HG03103 (cell line): ENCODE results near the gene ENOPH1.

ENCODE experiments used
- ATAC-seq: cut with Tn5 transposase; IDR thresholded peaks from one replicate; pipeline ENCODE4 v1.9.1; 2021; ENCODE audit warnings: low read depth; ENCODE audit not compliant: unreplicated experiment

ENOPH1 gene

GRCh38 chr4:82425478-82425877, 4.9 kb upstream of the ENOPH1 start:
- no peak for ATAC-seq

DNA sequence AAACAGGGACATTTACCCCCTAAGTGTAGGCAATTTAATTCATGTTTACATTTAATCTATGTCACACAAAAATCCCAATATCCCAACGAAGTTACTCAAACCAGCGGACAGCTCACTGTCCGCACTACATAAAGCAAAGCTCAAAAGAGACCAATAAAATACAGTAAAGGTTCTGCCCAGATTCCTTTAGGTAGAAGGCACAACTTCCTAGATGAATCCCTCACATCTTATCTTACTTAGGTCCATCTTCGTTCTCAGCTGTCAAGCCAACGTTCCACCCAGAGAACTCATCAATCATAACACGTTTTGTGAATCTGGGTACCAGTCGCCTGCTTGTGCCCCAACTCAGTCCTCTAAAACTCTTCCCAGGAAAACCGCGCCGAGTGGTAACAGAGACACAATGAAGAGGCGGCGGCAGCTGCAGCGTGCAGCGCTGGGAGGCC, 1.8 kb upstream of the ENOPH1 start:
- ATAC-seq: no peak

- ATAC-seq: peak; percentile 51
These were observed 1.2 kb upstream of the ENOPH1 start for GRCh38 chr4:82428969-82429727.

DNA sequence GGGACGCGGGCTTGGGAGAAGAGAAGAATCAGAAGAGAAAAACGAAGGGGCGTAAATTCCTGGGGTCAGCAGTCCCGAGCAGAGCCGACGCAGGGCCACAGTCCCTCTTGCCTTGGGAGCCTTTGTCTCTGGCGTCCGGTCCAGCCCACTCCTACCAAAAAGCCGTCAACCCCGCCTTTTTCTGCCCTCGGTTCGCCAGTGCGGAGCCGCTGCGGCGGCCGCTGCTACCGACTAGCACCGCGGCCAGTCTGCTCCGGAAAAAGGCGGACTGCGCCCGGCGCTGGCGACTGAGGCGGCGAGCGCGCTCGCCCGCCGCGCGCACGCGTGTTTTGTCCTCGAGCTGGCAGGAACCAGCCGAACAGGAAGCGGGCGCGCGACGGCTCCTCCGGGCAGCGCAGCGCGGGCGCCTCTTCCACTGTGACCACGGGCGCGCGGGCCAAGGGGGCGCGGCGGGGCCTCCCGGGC, 630 bp upstream of the ENOPH1 start:
- ATAC-seq: peak; percentile 2

GRCh38 chr4:82430964-82431745, 765 bp downstream of the ENOPH1 start:
- ATAC-seq: no peak

DNA sequence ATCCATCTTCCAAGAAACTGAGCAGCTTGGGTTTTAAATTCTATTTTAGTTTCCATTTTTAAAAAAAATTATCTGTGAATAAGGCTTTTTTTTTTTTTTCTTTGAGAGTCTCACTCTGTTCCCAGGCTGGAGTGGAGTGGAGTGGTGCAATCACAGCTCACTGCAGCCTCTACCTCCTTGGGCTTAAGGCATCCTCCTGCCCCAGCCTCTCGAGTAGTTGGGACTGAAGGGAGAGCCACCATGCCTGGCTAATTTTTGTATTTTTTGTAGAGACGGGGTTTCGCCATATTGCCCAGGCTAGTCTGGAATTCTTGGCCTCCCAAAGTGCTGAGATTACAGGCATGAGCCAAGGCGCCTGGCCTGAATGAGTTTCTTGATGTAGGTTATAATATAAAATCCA, 1.4 kb downstream of the ENOPH1 start:
- ATAC-seq: no peak

GRCh38 chr4:82432596-82432995, 2.2 kb downstream of the ENOPH1 start:
- ATAC-seq: no peak

DNA sequence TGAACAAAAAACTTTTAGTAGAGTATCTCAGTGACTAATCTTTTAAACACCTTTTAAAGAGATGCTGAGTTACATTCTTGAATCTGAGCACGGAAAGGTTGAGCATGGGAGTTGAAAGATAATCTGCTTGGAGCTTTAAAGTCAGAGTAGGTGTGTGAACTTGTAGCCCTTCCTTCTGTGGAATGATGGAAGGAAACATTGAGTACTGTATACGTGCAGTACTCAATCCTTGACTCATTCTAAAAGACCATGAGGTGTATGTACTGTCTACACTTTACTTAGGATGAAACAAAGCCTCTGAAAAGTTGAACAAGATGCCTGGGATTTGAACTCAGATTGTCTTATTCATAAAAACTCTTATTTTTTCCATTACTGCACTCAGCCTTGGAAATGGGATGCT, 3.4 kb downstream of the ENOPH1 start:
- ATAC-seq: no peak

GRCh38 chr4:82434949-82435348, 4.6 kb downstream of the ENOPH1 start:
- ATAC-seq: no peak

DNA sequence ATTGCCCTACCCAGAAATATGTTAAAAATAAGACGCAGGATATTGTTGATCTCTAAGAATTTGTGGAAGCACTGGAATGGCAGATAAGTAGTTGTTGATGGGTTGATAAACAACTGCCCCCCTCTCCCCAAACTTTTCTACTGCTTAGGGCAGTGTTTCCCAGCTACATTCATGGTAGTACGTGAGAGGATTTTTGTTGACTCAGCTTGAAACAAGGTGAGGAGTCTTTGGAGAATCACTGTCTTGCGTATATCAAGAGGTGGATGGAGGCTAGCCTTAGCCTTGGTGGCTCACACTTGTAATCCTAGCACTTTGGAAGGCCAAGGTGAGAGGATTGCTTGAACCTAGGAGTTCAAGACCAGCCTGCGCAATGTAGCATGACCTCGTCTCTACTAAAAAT, 5.7 kb downstream of the ENOPH1 start:
- no peak for ATAC-seq

GRCh38 chr4:82436780-82437179, 6.4 kb downstream of the ENOPH1 start:
- no peak for ATAC-seq

GRCh38 chr4:82437285-82438005, 7.1 kb downstream of the ENOPH1 start:
- ATAC-seq: no peak

DNA sequence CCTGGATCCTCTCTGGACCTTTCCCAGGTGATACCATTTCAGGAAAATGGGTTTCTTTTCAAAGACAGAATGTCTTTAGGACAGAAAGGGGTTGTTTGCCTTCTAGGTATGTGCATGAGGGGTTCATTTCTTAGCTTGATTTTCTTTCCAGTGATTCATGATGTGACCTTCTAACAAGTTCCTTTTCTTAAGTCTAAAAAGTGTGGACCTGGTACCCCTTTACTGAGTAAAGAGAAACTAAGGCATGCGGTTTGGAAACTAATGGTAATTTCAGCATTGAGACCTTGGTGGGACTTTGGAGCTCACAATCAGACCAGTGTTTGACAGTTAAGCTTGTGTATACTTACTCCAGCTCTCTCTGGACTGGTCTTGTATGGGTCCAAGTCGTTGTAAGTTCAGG, 8.7 kb downstream of the ENOPH1 start:
- no peak for ATAC-seq

DNA sequence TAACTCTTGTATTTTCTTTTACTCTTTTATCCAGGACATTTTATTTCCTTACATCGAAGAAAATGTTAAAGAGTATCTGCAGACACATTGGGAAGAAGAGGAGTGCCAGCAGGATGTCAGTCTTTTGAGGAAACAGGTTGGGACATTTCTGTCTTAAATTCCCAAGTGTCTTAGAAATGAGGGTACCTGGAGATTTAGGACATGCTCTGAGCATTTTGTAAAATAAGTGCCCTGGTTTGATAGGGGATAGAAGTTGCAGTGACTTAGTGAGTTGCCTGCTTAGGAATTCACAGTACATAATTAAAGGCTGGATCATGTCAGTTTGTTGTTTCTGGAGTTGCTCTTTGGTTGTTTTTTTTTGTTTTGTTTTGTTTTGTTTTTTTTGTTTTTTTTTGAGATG, 17.5 kb downstream of the ENOPH1 start:
- no peak for ATAC-seq

GRCh38 chr4:82450966-82451755, 20.8 kb downstream of the ENOPH1 start:
- no peak for ATAC-seq

- ATAC-seq: no peak
These were observed 21.6 kb downstream of the ENOPH1 start for GRCh38 chr4:82452026-82452425.

DNA sequence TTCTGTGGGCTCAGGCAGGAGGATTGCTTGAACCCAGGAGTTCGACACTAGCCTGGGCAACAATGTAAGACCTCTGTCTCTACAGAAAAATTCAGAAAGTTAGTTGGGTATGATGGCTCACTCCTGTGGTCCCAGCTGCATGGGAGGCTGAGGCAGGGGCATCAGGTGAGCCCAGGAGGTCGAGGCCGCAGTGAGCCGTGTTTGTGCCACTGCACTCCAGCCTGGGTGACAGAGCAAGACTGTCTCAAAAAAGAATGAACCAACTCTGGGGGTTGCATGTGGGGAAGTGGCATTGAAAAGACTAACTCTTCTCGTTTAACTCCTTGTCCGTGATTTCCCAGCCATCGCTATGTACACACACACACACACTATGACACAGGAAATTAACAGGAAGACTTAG, 26.9 kb downstream of the ENOPH1 start:
- ATAC-seq: no peak

DNA sequence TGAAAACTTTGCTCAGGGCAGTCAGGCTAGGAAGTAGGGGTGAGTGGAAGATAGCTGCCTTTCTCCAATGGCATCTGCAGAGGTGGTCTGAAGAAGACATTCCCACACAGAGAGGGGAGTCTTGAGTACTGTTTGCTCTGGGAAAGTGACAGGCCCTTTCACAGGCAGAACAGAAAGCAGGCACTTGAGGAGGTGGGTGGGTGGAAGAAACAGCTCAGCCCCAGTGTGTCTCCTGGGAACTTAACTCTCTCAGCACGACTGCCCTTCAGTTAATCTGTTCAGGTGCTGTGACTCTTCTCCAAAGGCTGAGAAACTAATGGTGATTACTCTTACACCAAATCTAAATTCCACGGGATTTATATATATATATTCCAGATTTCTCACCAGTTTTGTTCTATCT, 28.3 kb downstream of the ENOPH1 start:
- ATAC-seq: no peak

- no peak for ATAC-seq
These were observed 31.3 kb downstream of the ENOPH1 start for GRCh38 chr4:82461710-82462109.

DNA sequence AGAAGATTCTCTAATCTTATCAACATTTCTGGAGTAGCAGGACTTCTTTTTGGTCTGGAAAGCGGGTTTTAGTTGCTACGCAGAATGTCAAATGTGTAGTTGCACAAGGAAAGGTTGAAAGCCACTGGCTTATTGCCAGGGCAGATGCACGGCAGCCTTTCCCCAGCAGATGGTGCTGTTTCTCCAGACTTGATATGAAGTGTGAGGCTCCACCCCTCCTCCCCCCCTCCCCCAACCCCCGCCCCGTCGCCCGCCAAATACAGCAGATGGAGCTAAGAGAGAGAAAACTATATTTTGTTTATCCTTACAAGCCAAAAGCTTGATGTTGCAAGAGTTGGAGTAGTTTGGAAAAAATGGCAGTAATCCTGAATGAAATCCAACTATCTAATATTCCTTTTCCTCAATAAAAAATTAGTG, 32.0 kb downstream of the ENOPH1 start:
- peak; percentile 70 for ATAC-seq
